Keratinocyte (primary cell): ENCODE results near the gene CHL1.

Experiments
- CTCF ChIP-seq, 3 experiments: IDR thresholded peaks in 1 of 3; conservative IDR thresholded peaks in 1 of 3; optimal IDR thresholded peaks in 1 of 3; 2 replicates in 2 of 3; 3 replicates in 1 of 3; pipeline versions ENCODE3 to v1.5.1; 2011; ENCODE audit warnings: low read length in 3 of 3, mild to moderate bottlenecking in 3 of 3, moderate library complexity in 2 of 3, control low read depth in 1 of 3, inconsistent platforms in 1 of 3; ENCODE audit not compliant: insufficient read depth in 2 of 3; ENCODE audit errors: extremely low read depth in 1 of 3
- EZH2 ChIP-seq: IDR thresholded peaks from one replicate; pipeline ENCODE4 v1.6.1; 2012; ENCODE audit warnings: inconsistent platforms, mild to moderate bottlenecking, low read length, moderate library complexity

- TF ChIP-seq CTCF (optimal IDR thresholded peaks at IDR 0.05 in 1 of 3, IDR thresholded peaks at IDR 0.05 in 1 of 3, conservative IDR thresholded peaks at IDR 0.05 in 1 of 3; ENCODE audit: extremely low read depth in 1 of 3, insufficient read depth in 2 of 3, low read length in 3 of 3) (no peak), EZH2 (no peak)
Observed at GRCh38 chr3:352599-352998, 156.0 kb downstream of the CHL1 start.
